Omental fat pad (tissue), 4 donors: ENCODE measurements around the gene GALNT13. TPM values are rescaled to one million over a fixed set of nuclear protein-coding genes. Genes with fewer than 3 reads are reported as not detected.

Experiments used
- ATAC-seq: fragments of 150-250 bp; one replicate; pipeline ENCODE4 v1.9.1; 2016; ENCODE audit warnings: mild to moderate bottlenecking, moderate library complexity; ENCODE audit not compliant: low FRiP score
- DNase-seq: peaks from one replicate; pipeline ENCODE4 v3.0.0-alpha.2; 2019; ENCODE audit warnings: low spot score
- total RNA-seq, 4 donors: library from RNA; depleted of rRNA; stranded (reverse); fragments of >200 nt; gene quantifications; one replicate each; pipeline ENCODE4 v1.1.0, GENCODE V29; 2016
- TF ChIP-seq, protein P1 (sequence below), 3 donors: fragments of 450-650 bp; IDR thresholded peaks; one replicate each; pipeline ENCODE4 v1.5.1; 2016 to 2017; ENCODE audit warnings: antibody characterized with exemption in 3 of 3, mild to moderate bottlenecking in 3 of 3, moderate library complexity in 2 of 3

GALNT13 gene
- total RNA-seq, 4 donors from 2014 or later: 0.38 to 1.8 (median 0.54) TPM

DNA sequence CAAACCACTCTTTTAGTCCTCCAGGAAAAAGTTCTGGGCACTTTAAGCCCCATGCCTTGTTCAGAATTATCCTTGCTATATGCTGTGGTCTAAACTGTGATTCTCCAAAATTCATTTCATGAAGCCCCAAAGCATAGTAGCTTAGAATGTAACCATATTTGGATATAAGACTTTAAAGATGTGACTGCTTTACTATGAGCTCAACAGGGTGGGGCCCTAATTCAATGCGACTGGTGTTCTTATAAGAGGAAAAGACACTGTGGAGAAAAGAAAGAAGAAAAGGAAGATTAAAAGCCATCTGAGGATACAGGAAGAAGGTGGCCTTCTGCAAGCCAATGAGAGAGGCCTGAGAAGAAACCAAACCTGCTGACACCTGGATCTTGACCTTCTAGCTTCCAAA is 174.8 kb downstream of the GALNT13 start:
- TF ChIP-seq, protein P1, sequence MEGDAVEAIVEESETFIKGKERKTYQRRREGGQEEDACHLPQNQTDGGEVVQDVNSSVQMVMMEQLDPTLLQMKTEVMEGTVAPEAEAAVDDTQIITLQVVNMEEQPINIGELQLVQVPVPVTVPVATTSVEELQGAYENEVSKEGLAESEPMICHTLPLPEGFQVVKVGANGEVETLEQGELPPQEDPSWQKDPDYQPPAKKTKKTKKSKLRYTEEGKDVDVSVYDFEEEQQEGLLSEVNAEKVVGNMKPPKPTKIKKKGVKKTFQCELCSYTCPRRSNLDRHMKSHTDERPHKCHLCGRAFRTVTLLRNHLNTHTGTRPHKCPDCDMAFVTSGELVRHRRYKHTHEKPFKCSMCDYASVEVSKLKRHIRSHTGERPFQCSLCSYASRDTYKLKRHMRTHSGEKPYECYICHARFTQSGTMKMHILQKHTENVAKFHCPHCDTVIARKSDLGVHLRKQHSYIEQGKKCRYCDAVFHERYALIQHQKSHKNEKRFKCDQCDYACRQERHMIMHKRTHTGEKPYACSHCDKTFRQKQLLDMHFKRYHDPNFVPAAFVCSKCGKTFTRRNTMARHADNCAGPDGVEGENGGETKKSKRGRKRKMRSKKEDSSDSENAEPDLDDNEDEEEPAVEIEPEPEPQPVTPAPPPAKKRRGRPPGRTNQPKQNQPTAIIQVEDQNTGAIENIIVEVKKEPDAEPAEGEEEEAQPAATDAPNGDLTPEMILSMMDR (IDR thresholded peaks at IDR 0.05): no peak
- no peak for ATAC-seq
- no peak for DNase-seq

DNA sequence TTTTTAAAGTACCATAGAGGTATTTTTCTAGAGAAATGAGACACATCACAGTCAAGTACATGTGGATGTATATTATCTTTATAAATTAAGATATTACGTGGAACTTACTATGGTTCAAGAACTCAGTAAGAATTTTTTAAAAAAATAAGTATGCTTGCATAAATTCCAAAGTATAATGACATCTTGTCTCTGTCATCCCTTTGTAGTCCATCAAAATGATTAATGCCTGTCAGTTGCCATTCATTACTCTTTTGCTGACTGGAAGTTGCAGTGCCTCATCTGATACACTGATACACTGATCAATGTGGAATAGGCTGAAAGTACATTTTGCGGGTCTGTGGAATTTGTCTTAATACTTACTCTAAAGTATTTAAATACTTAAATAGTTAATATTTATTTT is 177.2 kb downstream of the GALNT13 start:
- DNase-seq: no peak
- TF ChIP-seq, protein P1 (IDR thresholded peaks at IDR 0.05): no peak
- ATAC-seq: no peak

DNA sequence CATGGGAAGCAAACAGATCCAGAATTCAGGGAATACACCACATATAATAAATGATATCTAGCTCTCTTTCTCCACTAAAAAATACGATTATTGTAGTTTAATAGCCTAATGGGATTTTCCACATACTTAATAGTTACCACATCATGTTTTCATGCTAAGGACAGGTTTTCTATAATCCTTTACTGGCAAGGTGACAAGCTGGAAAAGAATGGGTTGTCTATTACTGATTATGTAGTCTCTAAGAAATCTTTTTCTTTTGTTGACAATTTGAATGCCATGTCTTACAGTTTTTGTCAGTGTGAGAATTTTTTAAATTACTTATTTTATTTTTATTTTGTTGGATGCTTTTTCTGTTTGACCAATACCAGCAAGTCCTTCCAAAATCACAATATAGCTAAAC is 177.8 kb downstream of the GALNT13 start:
- ATAC-seq (no peak), DNase-seq (no peak)
- TF ChIP-seq, protein P1 (IDR thresholded peaks at IDR 0.05): no peak

DNA sequence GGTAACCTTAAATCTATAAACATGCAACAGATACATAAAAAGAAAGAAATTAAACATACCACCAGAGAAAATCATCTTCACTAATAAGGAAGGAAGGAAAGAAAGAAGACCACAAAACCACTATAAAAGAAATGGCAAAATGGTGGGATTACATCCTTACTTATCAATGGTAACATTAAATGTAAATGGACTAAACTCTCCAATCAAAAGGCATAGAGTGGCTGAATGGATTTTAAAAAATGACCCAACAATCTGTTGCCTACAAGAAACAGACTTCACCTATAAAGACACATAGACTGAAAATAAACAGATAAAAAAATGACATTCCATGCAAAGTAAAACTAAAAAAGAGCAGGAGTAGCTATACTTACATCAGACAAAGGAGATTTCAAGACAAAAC is 195.4 kb downstream of the GALNT13 start:
- DNase-seq: no peak
- ATAC-seq: no peak
- TF ChIP-seq, protein P1 (IDR thresholded peaks at IDR 0.05): no peak

DNA sequence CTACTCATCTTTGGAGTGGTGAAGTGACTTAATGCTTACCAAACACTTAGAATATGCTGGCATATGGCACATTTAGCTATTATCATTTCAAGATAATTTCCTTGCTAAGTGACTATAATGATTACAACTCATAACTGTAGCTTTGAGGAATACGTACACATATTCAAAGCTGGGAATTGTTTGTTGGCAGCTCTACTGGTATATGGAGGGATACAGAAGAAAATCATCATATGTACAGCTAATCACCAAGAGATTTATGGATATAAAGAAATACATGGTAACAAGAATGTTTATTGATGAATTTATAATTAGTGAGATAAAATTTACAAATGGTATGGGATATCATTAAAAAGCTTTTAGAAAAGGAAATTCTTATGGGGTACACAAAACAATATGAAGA is 207.2 kb downstream of the GALNT13 start:
- ATAC-seq (no peak), DNase-seq (no peak)
- TF ChIP-seq, protein P1 (IDR thresholded peaks at IDR 0.05): no peak

DNA sequence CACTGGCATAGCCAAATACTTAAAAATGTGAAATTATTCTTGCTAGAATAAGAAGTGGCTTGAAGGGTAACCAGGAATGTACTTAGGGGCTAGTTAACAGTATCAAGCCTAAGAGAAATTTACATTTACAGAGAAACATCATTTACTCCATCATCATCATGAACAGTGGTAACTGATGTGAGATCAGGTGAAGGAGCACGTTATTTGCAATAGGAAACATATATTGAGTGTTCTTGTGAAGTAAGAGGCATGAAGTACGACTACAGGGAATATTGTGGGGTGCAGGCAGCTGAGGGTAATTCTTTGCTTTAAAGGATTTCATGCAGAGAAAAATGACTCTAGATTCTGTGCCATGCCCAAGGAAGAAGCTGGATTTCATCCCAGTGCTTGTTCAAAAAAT is 220.8 kb downstream of the GALNT13 start:
- no peak for DNase-seq
- no peak for ATAC-seq
- TF ChIP-seq, protein P1 (IDR thresholded peaks at IDR 0.05): no peak

DNA sequence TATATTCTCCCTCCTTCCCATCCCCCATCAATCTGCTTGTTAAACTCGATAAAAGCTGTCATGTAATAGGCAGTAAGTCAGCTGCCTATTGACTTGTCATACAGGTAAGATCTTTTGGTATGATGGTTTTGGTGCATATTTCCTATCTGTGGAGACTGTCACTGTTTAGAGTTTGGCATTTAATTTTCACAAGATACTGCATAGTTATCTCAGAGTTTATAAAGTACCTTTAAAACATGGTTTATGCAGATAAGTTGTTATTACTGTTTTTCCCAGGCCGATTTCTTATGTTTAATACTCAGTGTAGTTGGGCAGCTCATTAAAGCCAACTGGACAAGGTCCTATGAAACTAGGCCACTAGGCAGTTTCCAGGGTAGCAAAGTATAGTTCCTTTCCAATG is 222.1 kb downstream of the GALNT13 start:
- no peak for ATAC-seq

More for the DNA sequence above, 222.1 kb downstream of the GALNT13 start:
- DNase-seq: no peak
- TF ChIP-seq, protein P1 (IDR thresholded peaks at IDR 0.05): no peak
